Psoas muscle (tissue), 8 donors: ENCODE measurements around the gene AMER2. TPM values are rescaled to one million over a fixed set of nuclear protein-coding genes. Genes with fewer than 3 reads are reported as not detected.

Source experiments
- ATAC-seq, 4 donors: fragments of 200-7000 bp; cut with Tn5 transposase; one replicate each; pipeline ENCODE4 v1.9.1; 2020; ENCODE audit warnings: moderate library complexity in 3 of 4, mild to moderate bottlenecking in 2 of 4
- DNase-seq, 2 donors: peaks; one replicate each; pipeline ENCODE4 v3.0.0-alpha.2; 2020
- H3K27ac ChIP-seq: fragments of 200-600 bp; one replicate; pipeline ENCODE4 v1.8.0; 2022
- H3K27me3 ChIP-seq, 3 donors: fragments of 200-600 bp in 1 of 3; one replicate each; pipeline versions ENCODE4 v1.6.1 to v1.8.0; 2013 to 2022; ENCODE audit warnings: low read length in 2 of 3, mild to moderate bottlenecking in 2 of 3, moderate library complexity in 1 of 3; ENCODE audit not compliant: insufficient read depth in 3 of 3
- H3K36me3 ChIP-seq, 2 donors: fragments of 200-600 bp in 1 of 2; one replicate each; pipeline versions ENCODE4 v1.6.1 to v1.8.0; 2013 to 2022; ENCODE audit warnings: low read depth in 1 of 2, mild to moderate bottlenecking in 1 of 2, moderate library complexity in 1 of 2; ENCODE audit not compliant: insufficient read depth in 1 of 2
- H3K4me1 ChIP-seq: fragments of 200-600 bp; one replicate; pipeline ENCODE4 v1.8.0; 2022
- H3K4me3 ChIP-seq: fragments of 200-600 bp; one replicate; pipeline ENCODE4 v1.8.0; 2022; ENCODE audit warnings: mild to moderate bottlenecking
- H3K9me3 ChIP-seq: fragments of 200-600 bp; one replicate; pipeline ENCODE4 v1.8.0; 2022
- CTCF ChIP-seq: fragments of 200-600 bp; IDR thresholded peaks from one replicate; pipeline ENCODE4 v1.8.0; 2022; ENCODE audit warnings: antibody characterized with exemption
- WGBS, 3 donors: extraction: QIAGEN DNeasy Blood & Tissue Kit; methylation state at CpG; one replicate each; pipeline versions ENCODE4 v1.1.6 to v1.1.7; 2013; 5-methylcytosine and 5-hydroxymethylcytosine counted together
- intact Hi-C, 2 donors: fragments of 100-400 bp; cut with DNase I; formaldehyde crosslinking; loops; one replicate each; pipeline versions ENCODE4 v1.11.0 to v1.14.2; 2022
- polyA plus RNA-seq, 3 donors: library from polyadenylated mRNA; stranded (reverse); fragments of 200-250 nt; gene quantifications; one replicate each; pipeline ENCODE4 v1.2.3, GENCODE V29; 2013
- total RNA-seq, 4 donors: library from RNA; stranded (reverse); fragmentation: NEBNext Ultra II Directional in 2 of 4; extraction: Animal tissue kit (Norgen Biotek cat#: 25700) in 2 of 4; gene quantifications; one replicate each; pipeline versions ENCODE4 v1.2.1 to v1.2.4, GENCODE V29; 2021 to 2023
- donor health status: healthy with polysubstance abuse.
- donor health status: DM: no; HTN: no; CAD: no; lungs with moderate emphysema.
- donor health status: Bipolar disorder and iron deficiency.
- donor health status: healthy.
- donor health status: DM: yes; HTN: yes; CAD: no.
- donor health status: DM: no; HTN: no; CAD: no.
- donor health status: DM: no; HTN: no; CAD: no.
- donor health status: DM: yes; HTN: yes; CAD: no.

The AMER2 gene
- total and polyA plus RNA-seq, 7 donors = 0.01 to 0.08 (median 0.04) TPM; not detected in 4

DNA sequence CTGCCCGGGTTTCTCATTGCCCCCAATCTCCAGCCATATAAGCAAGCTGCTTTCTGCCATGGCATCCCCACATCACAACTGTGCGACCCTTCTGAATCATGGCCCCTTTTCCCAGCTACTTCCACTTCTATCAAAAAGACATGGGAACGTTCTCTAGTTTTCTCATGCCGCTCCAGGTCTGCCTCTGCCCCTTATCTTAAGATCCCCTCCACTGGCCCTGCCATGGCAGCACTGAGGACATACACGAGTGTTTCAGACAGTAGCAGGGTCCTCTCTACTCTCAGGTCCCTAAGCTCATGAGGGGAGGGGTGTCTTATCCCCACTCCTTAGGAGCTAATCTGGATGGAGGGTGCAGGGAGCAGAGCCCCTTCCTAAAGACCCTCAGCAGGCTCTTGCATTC is 5.5 kb upstream of the AMER2 start:
- no peak for TF ChIP-seq CTCF
- 79 to 86% (median 84%) methylated on average over 5 of the region's 5 CpGs for WGBS, 3 donors

GRCh38 chr13:25177012-25177411 is 4.9 kb upstream of the AMER2 start:
- Histone ChIP-seq H3K9me3 (no peaks in the 10 kb centered on the region), H3K4me1 (no peaks in the 10 kb centered on the region), H3K27ac (no peak overlapping the region), H3K36me3 (no peaks in the 10 kb centered on the region), H3K27me3 (peaks cover 0 to 26% (median 7%) of the 10 kb centered on the region in 3 donors), H3K4me3 (no peak overlapping the region)
- no peak for TF ChIP-seq CTCF
- DNase-seq (no peak), ATAC-seq (no peak)
- intact Hi-C loops = loop anchor here in 1 of 2 donors (5.0 kb wide), 1 partner anchor 220 kb away; no protein-coding TSS in a partner anchor
- 9 to 33% (median 14%) methylated on average over 1 of the region's 1 CpG for WGBS, 3 donors

More for the DNA sequence above, 5.5 kb upstream of the AMER2 start:
- no peaks in the 10 kb centered on the region for H3K36me3 ChIP-seq
- H3K27ac ChIP-seq = no peak overlapping the region
- H3K4me3 ChIP-seq = no peak overlapping the region
- no peaks in the 10 kb centered on the region for H3K9me3 ChIP-seq
- DNase-seq = no peak
- no peak for ATAC-seq
- H3K4me1 ChIP-seq = no peaks in the 10 kb centered on the region
- intact Hi-C loops = loop anchor here in 1 of 2 donors (5.0 kb wide), 1 partner anchor 220 kb away; no protein-coding TSS in a partner anchor
- H3K27me3 ChIP-seq = peaks cover 0 to 20% (median 3%) of the 10 kb centered on the region in 3 donors

GRCh38 chr13:25175431-25175830 is 3.3 kb upstream of the AMER2 start:
- H3K36me3 ChIP-seq = no peaks in the 10 kb centered on the region
- peaks cover 0 to 42% (median 16%) of the 10 kb centered on the region in 3 donors for H3K27me3 ChIP-seq
- ATAC-seq (no peak), DNase-seq (no peak)
- no peaks in the 10 kb centered on the region for H3K4me1 ChIP-seq
- no peak overlapping the region for H3K4me3 ChIP-seq
- H3K9me3 ChIP-seq = no peaks in the 10 kb centered on the region
- no peak for TF ChIP-seq CTCF
- intact Hi-C loops = loop anchor here in 1 of 2 donors (5.0 kb wide), 1 partner anchor 222 kb away; no protein-coding TSS in a partner anchor
- no peak overlapping the region for H3K27ac ChIP-seq
- 87 to 96% (median 94%) methylated on average over 3 of the region's 3 CpGs for WGBS, 3 donors

GRCh38 chr13:25175026-25175425 is 2.9 kb upstream of the AMER2 start:
- no peaks in the 10 kb centered on the region for H3K4me1 ChIP-seq
- peaks cover 0 to 46% (median 19%) of the 10 kb centered on the region in 3 donors for H3K27me3 ChIP-seq

More at GRCh38 chr13:25175026-25175425, 2.9 kb upstream of the AMER2 start:
- ATAC-seq (no peak), DNase-seq (no peak)
- no peak overlapping the region for H3K27ac ChIP-seq
- no peaks in the 10 kb centered on the region for H3K9me3 ChIP-seq
- no peak overlapping the region for H3K4me3 ChIP-seq
- no peaks in the 10 kb centered on the region for H3K36me3 ChIP-seq
- TF ChIP-seq CTCF = no peak
- 41 to 43% (median 42%) methylated on average over 9 of the region's 9 CpGs for WGBS, 3 donors
- intact Hi-C loops = loop anchor here in 1 of 2 donors (5.0 kb wide), 1 partner anchor 222 kb away; no protein-coding TSS in a partner anchor
